Forelimb muscle (tissue), 1 donor: Measurements from ENCODE around the gene FAM3B. TPM values are rescaled to one million over a fixed set of nuclear protein-coding genes. Genes with fewer than 3 reads are reported as not detected.

Experiments
- DNase-seq: peaks from one replicate; pipeline ENCODE4 v3.0.0-alpha.2; 2013; ENCODE audit warnings: low read depth
- polyA plus RNA-seq: library from polyadenylated mRNA; unstranded; fragments of 120-200 nt; gene quantifications from one replicate; pipeline ENCODE4 v1.2.1, GENCODE V29; 2013; ENCODE audit not compliant: insufficient read length

The FAM3B gene
- polyA plus RNA-seq, 1 donor, result 0.18 TPM

GRCh38 chr21:41318218-41318617 lies 1.6 kb downstream of the FAM3B start:
- no peak for DNase-seq

GRCh38 chr21:41319273-41319672 lies 2.7 kb downstream of the FAM3B start:
- no peak for DNase-seq

- DNase-seq, result no peak
Observed at GRCh38 chr21:41321211-41321907, 4.8 kb downstream of the FAM3B start.

- no peak for DNase-seq
Observed at GRCh38 chr21:41321908-41322495, 5.4 kb downstream of the FAM3B start.

GRCh38 chr21:41322496-41323382 lies 6.1 kb downstream of the FAM3B start:
- no peak for DNase-seq

- peak; percentile 5 for DNase-seq
Observed at GRCh38 chr21:41325138-41325912, 8.7 kb downstream of the FAM3B start.

- DNase-seq, result no peak
Observed at GRCh38 chr21:41326414-41327080, 9.9 kb downstream of the FAM3B start.

- DNase-seq, result no peak
Observed at GRCh38 chr21:41327753-41328152, 11.2 kb downstream of the FAM3B start.

GRCh38 chr21:41328660-41329607 lies 12.3 kb downstream of the FAM3B start:
- DNase-seq, result no peak

- DNase-seq, result no peak
Observed at GRCh38 chr21:41333752-41334151, 17.2 kb downstream of the FAM3B start.

- DNase-seq, result no peak
Observed at GRCh38 chr21:41337515-41337914, 20.9 kb downstream of the FAM3B start.

- no peak for DNase-seq
Observed at GRCh38 chr21:41338455-41338854, 21.9 kb downstream of the FAM3B start.

- no peak for DNase-seq
Observed at GRCh38 chr21:41342035-41342434, 25.4 kb downstream of the FAM3B start.

GRCh38 chr21:41344146-41344545 lies 27.5 kb downstream of the FAM3B start:
- DNase-seq, result no peak

GRCh38 chr21:41345356-41345755 lies 28.8 kb downstream of the FAM3B start:
- no peak for DNase-seq

GRCh38 chr21:41345934-41346685 lies 29.5 kb downstream of the FAM3B start:
- no peak for DNase-seq

- DNase-seq, result no peak
Observed at GRCh38 chr21:41346758-41347157, 30.2 kb downstream of the FAM3B start.

- no peak for DNase-seq
Observed at GRCh38 chr21:41348434-41348833, 31.8 kb downstream of the FAM3B start.

GRCh38 chr21:41349126-41349525 lies 32.5 kb downstream of the FAM3B start:
- DNase-seq, result no peak
